DMS53 treated with DMSO at 0.1 percent for 48 hours (cell line): ENCODE results near the gene NTF4.
"Not testable (repeated sequence)": the region's sequence is repeated elsewhere in the genome, so short reads cannot be mapped to it uniquely, and the experiment has no call there.

Experiments
- DNase-seq: peaks from one replicate; lab custom pipeline; 2025; ENCODE audit not compliant: unreplicated experiment; lab: John Stamatoyannopoulos, UW

The NTF4 gene

GRCh38 chr19:49024233-49024632 is 40.4 kb downstream of the NTF4 start, which contains the start of gene CGB3:
Gene CGB3, minus strand, starts transcription at chr19:49024333. Its CDS starts 362 bp downstream, at chr19:49023971.
- not testable (repeated sequence) for DNase-seq

DNA sequence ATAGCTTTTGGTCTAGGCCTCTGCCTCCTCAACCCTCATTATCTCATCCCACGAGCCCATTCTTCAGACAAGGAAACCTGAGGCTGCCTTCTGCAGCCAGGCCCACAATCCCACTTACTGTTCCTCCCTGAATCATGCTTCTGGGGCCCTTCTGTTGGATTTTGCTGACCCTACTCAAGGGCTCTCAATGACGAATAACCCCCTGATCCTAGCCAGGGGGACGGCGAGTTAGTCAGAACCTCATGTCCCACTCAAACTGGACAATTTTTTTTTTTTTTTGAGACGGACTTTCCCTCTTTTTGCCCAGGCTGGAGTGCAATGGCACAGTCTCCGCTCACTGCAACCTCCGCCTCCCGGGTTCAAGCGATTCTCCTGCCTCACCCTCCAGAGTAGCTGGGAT is 42.5 kb downstream of the NTF4 start:
- no peak for DNase-seq

GRCh38 chr19:49020931-49021895 is 43.4 kb downstream of the NTF4 start:
- DNase-seq, result no peak

DNA sequence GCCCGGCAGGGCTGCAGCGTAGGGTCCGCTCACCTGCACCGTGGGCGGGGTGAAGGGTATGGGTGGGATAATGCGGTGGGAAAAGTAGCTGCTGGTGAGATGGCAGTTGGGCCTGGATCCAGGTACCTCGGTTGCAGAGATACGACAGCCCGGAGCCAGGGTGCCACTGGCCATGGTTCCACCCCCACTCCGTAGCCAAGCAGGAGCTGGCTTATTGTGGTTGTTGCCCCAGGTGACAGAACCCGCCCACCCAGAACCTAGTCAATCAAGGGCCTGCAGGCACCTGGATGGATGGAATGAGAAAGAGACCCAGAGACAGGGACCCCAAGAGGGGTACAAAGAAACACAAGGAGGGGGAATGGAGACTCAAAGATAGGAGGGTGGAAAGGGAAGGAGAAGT is 44.3 kb downstream of the NTF4 start:
- DNase-seq, result no peak

DNA sequence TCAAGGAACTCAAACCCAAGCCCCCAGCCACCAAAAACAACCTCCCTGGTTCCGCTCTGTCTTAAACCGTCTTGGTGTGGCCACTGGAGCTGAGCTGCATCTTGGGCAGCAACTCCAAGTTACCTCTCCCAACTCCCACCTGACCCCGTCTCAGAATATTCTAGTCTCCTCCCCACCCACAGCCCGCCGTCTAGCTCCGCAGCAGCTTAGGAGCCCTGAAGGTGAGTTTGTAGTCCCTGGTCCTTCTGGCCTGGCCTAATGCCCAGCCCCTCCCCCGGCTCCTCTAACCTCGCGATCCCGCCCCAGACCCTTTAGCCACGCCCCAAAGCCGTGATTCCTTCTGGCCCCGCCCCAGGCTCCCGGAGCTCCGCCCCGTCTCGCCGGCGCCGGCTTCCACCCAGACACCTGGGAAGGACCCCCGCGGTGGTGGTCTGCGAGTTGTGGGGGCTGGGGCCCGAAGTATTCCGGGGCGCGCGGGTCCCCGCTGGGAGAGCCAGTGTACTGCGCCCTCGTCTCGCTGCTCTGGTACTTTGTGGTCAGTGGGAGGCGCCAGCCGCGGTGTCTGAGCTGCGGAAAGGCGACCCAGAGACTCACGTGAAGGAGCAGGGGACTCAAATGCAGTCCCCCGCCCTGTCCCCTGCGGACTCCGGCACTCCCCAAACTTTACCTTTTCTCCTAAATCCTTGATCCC is 45.2 kb downstream of the NTF4 start:
- DNase-seq, result no peak

DNA sequence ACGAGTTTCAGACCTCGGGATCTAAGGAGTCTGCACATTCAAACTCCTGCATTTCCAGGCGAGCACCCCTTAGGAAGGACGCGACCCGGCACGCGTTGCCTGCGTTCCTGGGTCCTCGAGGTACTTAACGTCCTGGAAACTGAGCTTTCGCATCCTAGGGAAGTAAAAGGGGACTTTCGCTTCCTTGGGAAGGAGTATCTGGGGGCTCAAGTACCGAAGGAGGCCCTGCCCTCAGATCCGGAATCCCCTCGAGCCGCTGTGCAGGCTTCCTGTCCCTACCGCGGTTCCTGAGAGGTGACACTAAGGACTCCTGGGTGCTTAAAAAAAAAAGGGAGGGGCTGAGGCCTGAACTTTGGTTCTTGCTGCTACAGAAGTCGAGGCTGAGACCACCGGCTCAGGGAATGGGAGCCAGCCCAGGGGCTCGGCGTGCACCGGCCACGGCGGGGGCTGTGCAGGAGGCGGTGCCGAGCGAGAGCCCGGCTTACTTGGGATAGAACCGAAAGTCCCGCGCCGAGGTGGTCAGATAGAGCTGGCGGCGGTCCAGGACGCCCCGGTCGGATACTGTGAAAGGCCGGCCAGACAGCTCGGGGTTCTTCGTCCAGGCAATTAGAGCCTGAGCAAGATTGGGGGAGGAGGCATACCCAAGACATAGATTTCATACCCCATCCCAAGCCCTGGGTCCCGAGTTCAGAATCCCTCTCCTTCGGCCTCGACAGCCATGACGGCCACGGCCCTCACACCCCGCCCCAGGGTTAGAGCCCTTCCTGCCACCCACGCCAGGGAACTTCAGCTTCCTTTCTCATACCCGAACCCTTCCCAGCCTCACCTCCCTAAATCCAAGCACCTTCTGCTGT is 46.0 kb downstream of the NTF4 start:
- not testable (repeated sequence) for DNase-seq

DNA sequence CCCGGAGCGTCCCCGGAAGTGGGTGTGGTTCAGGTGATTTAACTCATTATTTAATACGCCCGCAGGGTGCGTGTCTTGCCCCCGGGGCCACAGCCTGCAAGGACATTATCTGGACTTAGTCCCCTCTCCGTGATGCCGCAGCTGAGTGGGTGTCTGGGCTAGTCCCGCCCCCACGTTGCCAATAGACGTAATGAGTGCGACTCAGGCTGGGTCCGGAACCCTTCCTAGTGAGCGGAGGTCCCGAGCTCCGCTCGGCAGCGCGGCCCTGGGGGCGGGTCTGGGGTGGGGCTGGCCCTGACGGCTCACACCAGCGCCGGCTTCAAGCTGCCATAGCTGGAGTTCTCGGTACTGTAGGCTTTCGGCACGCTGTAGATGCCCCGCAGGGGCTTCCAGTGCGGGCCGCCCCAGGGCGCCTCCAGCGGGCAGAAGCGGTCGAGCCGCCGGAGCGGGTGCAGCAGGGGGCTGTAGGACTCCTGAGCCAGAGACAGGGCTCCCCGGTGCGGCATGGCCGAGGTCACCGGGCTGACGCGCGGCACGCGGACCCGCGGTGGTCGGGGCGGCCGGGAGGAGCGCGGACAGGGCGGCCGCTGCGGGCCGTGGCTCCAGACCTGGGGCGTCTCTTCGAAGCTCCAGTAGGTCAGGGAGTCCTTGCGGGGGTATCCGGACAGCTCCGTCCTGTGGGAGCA is 46.8 kb downstream of the NTF4 start:
- DNase-seq, result peak; percentile 33

GRCh38 chr19:49017041-49017665 is 47.5 kb downstream of the NTF4 start, which contains the start of gene LHB:
Gene LHB, minus strand, starts transcription at chr19:49017091. Its CDS starts 10 bp downstream, at chr19:49017081.
- DNase-seq, result no peak

GRCh38 chr19:49016067-49016839 is 48.4 kb downstream of the NTF4 start:
- DNase-seq, result no peak

DNA sequence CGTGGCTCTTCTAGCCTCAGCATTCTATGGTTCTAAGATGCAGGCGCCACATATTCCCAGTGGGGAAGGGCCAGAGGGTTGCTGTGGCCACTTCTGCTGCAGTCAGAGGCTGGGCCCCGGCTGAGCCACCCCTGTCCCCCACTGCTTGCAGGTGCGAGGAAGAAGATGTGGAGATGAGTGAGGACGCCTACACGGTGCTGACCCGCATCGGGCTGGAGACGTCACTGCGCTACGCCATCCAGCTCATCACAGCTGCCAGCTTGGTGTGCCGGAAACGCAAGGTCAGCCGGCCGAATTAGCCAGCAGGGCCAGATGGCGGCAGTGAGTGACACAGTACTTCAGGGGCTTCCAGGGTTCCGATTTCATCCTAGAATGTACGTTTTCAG is 49.8 kb downstream of the NTF4 start:
- DNase-seq, result no peak

DNA sequence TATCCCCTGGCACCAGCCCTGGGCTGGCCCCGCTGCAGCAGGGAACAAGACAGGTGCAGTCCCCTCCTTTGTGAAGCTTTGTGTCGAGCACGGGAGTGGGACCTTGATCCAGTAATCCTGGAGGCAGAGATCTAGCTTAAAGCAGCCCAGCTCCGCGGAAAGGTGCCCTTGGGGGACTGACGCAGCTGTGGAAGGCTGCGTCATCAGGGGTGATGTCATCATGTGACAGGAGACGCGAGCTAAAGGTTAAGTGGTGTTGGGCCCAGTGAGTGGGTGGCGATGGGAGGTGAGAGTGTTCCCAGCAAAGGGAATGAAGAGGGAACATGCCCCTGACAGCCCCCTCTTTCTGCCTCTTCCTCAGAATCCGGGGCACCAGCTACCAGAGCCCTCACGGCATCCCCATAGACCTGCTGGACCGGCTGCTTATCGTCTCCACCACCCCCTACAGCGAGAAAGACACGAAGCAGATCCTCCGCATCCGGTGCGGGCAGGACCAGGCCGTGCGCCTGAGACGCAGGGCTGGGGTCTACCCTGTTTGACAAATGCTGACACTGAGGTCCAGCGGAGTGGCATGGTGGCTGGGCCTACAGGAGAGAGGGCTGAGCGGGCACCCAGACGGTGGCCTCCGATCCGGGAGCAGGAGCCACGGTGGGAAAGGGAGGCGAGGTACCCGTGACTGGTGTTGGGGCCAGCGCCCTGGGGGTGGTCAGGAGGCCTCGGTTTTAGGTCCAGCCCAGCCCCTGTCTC is 50.3 kb downstream of the NTF4 start:
- DNase-seq, result no peak

- no peak for DNase-seq
Observed at GRCh38 chr19:49011194-49011593, 53.4 kb downstream of the NTF4 start.
